Measurements from ENCODE around the gene ARHGAP31. TPM values are rescaled to one million over a fixed set of nuclear protein-coding genes. Genes with fewer than 3 reads are reported as not detected.
"Not testable (repeated sequence)": the region's sequence is repeated elsewhere in the genome, so short reads cannot be mapped to it uniquely, and the experiment has no call there.

The ARHGAP31 gene
- total RNA-seq, 1 donor from 2014 or later, result 63.4 TPM

DNA sequence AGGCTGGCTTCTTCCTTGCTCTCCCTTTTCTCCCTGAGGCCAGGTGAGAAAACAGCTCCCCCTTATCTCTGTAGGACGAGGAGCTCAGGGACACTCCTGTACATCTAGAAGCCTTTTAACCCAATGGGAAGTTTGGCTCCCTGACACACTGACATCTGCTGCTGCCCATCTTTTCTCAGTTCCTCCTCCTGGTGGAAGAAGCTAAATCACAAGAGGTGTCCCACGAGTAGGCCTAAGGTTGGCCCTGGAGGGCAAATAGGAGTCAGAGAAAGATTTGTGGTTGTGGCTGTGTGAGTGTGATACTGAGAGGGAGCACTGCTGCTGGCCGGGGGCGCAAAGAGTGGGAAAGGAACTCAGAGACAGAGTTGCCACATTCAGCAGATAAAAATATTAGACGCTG lies 49.5 kb downstream of the ARHGAP31 start:
- no peak for DNase-seq (ENCODE audit: low spot score)

DNA sequence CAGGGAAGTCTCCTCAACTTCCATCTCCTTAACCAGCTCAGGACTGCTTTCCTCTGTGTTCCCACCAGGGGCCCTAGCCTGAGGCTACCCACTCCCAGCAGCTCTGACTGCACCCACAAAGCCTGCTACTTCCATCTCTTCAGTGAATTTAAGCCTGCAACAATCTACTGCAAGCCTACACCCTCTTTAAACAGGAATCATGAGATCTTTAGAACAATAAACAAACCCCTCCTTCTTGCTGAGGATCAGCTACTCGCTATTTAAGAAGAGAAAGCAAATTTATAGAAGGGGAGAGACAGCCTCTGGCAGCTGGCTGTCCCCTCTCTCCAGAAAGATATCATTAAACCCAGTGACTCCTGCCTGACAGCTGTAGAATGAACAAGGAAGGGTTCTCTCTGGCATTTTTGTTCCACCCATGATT lies 51.9 kb downstream of the ARHGAP31 start:
- no peak for DNase-seq (ENCODE audit: low spot score)

DNA sequence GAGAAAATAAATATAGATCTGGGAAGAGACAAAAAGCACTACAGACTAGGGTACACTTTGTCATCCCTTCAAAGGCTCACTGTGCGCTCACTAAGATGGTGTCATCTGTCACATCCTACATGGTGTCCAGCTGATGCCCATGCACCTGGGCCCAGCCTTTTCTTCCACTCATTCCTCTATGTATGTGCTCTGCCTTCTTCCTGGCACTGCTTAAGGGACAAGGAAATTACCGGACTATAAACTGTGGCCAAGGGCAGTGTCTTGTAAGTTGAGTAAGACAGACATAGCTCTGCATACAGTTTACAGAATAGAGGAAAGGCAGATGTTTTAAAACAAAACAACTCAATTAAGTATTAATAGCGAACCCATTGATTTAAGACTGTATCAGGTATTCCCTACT lies 52.9 kb downstream of the ARHGAP31 start:
- DNase-seq (ENCODE audit: low spot score), result no peak

DNA sequence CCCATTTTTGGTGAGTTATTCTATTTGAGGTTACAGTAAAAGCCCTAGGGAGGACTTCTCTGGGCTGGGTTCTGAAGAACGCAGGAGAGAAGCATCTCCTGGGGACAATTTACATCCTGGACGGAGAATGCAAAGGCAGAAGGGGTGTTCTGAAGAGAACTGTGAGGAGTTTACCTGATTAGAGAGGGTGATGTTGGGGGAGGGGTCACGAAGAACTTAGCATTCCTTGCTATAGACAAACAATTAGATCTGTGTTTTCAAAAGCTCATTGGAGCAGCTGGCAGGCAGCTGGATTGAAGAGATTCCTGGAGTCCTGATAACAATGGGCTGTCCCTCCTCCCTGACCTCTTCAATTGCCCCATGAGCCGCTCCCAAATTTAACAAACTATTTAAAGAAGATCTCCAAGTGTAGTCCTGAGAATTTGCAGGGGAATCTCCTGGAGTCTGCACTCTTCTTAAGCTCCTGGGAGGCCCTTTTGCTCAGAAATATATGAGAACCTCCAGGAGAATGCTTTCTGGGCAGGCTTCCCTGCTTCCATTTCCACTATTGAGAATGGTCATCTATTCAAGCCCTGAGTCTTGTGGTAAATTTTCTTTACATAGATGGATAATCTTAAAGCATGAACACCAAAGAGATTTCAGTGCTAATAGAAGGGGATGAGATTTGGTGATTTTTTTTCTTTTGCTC lies 55.3 kb downstream of the ARHGAP31 start:
- no peak for DNase-seq (ENCODE audit: low spot score)

DNA sequence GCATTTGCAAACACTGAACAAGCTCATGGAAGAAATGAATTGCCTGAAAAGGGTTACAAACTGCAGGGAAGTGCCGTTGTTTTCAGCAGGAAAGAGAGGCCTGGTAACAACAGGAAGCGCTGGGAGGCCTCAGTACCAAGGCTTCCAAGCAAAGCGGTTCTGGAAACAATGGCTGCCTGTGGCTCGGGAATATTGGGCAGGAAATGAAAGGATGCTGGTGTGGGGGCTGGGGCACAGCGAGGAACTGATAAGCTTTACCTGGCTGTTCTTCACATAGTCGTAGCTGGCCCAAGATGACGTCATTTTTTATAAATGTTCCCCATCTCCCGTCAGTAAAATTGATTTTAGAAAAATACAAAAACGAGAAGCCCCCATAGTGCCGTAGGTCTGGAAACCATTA lies 55.9 kb downstream of the ARHGAP31 start:
- no peak for DNase-seq (ENCODE audit: low spot score)

DNA sequence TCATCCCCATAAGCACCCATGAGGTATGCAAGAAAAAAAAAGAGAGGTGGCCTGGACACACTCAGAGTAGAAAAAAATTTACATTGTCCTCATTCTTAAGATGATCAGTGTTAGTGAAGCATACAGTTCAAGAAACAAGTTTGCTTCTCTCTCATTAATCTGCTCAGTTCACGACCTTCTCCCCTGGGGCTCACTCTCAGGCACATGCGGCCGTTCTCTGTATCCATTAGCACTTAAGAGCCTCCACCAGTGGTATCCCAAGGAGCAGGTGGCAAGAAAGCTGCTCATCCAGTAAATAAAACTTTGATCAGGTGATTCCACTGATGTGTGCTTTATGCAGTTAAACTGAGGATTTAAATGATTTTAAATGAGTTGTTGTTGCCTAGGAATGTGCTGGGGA lies 57.4 kb downstream of the ARHGAP31 start:
- DNase-seq (ENCODE audit: low spot score), result no peak

DNA sequence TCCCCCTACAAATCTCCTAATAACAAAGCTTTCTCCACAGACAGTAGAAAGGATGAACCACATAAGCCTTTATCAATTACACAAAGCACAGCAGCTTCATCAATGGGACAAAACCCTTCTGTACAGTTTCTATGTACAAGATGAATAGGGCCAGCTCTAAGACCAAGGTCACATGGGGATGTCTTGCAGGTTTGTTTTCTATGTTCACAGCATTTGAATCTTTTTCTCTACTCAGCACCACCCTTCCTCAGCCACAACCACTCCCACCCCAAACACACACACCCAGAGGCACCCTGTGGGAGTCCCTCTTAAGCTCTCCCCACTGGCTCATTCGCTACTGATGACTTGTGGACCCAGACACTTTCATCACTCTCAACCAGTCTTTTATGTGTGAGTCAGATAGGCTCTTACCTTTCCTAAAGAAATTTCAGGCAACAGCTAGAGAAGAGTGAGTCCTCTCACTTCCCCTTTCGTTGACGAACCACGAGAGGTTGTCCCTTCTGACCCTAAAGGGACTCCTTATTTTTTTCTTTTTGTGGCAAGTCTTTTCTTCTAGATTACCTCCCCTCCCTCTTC lies 57.9 kb downstream of the ARHGAP31 start:
- no peak for DNase-seq (ENCODE audit: low spot score)

DNA sequence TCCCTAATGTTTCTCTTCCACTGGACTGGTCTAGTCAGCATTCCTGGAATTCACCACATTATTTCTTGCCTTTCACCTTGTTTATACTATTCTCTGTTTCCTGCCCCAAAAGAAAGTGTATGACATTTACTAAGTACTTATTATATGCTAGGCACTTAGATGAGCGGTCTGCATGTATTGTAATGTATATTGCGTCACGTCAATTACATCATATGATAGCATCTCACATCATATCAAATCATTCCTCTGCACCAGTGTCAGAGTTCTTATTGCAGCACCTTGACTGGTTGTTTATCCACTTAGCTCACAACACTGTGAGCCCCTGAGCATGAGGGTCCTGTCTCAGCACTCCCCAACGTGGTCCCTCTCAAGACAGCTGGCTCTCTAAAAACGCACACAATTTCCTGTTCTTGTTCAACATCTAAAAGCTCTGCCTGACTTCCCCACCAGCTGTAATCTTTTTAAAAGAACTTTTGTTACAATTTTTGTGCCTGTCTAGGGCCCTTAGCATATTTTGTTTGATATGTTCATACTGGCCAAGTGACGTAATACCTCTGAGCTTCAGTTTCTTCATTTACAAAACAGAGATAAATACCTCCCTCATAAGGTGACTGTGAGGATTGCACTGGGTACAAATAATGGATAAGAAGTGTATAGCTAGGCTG lies 58.8 kb downstream of the ARHGAP31 start:
- no peak for DNase-seq (ENCODE audit: low spot score)

DNA sequence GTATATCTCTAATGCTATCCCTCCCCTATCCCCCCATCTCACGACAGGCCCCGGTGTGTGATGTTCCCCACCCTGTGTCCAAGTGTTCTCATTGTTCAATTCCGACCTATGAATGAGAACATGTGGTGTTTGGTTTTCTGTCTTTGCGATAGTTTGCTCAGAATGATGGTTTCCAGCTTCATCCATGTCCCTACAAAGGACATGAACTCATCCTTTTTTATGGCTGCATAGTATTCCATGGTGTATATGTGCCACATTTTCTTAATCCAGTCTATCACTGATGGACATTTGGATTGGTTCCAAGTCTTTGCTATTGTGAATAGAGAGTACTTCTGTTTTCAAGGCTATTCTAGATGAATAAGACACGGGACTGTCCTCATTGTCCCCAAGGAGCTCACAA lies 61.4 kb downstream of the ARHGAP31 start:
- DNase-seq (ENCODE audit: low spot score), result not testable (repeated sequence)

DNA sequence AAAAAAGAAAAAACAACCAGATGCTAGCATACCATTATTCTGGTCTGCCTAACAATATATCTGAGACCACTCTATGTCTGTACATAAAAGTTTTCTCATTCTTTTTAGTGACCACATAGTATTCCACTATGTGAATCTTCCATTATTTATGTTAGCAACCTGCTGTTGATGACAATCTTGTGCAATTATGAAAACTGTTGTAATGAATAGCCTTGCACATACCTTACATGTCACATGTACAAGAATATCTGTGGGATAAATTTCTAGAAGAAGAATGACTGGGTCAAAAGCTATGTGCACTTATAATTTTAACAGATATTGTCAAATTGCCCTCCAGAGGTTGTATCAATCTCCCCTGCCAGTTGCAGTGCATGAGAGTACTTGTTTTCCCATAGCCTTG lies 62.5 kb downstream of the ARHGAP31 start:
- no peak for DNase-seq (ENCODE audit: low spot score)

DNA sequence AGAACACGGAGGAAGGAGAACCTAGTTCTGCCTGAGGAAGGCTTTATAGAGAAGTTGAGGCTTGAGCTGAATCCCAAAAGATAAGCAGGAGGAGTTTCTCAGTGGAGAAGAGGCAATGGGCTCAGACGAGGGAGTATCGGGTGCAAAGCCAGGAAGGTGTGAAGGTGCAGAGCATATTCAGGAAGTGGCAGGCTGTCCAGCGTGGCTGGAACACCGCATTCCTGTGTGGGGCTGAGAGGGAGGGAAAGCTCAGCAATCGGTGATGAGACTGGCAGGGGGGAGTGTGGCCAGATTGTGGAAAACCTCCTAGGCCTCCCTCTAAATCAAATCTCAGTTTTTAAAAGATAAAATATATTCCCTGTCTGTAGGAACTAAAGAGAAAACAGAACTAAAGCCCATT lies 63.0 kb downstream of the ARHGAP31 start:
- DNase-seq (ENCODE audit: low spot score), result no peak

DNA sequence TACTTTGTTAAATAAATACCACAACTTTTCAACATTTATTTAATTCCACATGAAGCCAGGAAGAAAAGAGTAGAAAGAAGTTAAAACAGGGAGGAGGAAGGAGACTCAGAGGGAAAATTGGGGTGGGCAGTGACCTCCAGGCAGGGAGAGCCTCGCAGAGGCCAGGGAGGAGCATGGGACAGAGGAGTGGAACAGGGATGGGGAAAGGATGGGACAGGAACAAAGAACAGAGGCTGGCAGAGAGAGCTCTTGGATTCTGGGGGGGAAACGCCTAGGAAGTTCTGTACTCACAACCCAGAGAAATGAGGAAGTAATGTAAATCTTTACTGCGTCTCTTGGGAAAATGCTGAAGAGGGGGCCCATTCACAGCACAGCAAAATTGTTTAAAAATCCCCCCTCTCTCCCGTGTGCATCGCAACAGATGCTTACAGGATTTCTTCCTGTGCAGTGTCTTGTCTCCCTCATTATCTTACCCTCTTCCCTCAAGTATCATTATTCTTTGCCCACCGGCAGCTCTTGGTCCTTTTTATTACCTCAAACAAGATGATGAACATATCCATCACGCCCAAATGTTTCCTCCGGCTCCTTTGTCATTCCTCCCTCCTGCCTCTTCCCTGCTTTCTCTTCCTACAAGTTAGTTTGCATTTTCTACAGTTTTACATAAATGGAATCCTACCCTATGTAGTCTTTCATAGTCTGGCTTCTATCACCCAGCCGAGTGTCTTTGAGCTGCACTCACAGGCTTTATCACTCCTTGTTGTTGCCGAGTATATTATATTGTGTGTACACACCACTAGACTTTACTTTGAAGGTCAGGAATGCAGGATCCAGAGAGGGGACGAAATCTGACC lies 65.5 kb downstream of the ARHGAP31 start:
- no peak for DNase-seq (ENCODE audit: low spot score)

DNA sequence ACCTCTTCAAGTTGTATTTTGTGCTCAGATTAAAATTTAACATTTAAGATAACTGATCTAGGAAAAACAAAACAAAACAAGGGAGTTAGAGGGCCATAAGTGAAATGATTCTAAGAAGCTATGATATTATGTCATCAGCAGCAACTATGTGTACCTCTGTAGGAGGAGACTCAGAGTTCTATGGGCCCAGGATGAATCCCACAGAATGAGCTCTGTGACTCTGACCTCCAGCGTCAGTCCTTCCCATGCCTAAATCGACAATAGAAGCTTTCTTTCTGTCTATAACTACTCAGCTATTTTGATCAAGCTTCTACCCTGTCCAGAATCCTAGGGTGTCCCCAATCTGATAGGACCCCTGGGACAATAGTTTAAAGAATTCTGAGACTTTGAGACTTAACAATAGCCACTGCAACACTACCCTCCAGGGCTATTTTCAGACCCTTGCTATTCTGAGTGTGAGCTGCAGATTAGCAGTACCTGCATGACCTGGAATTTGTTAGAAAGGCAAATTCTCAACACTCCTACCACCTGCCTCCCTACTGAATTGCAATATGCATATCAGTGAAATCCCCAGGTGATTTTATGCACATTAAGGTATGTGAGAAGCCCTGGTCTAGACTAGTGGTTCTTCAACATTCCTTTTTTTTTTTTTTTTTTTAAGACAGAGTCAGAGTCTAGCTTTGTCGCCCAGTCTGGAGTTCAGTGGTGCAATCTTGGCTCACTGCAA lies 66.7 kb downstream of the ARHGAP31 start:
- DNase-seq (ENCODE audit: low spot score), result no peak

DNA sequence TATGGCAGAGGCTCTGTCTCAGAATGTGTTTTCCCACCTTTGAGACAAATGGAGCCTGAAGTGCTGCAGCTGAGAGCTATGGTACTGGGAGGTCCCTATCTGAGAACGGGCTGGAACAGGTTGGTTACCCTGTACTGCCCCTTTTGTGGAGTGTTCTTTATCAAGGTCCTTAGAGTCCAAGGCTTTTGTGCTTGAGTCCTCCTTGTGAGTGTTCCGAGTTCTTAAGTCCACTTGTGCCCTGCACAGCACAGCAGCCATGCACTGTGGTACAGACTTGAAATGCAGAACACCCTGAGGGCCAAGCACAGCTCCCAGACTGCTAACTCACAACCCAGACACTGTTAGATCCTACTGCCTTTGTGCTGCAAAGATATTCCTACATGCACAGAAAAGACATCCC lies 67.8 kb downstream of the ARHGAP31 start:
- no peak for DNase-seq (ENCODE audit: low spot score)

DNA sequence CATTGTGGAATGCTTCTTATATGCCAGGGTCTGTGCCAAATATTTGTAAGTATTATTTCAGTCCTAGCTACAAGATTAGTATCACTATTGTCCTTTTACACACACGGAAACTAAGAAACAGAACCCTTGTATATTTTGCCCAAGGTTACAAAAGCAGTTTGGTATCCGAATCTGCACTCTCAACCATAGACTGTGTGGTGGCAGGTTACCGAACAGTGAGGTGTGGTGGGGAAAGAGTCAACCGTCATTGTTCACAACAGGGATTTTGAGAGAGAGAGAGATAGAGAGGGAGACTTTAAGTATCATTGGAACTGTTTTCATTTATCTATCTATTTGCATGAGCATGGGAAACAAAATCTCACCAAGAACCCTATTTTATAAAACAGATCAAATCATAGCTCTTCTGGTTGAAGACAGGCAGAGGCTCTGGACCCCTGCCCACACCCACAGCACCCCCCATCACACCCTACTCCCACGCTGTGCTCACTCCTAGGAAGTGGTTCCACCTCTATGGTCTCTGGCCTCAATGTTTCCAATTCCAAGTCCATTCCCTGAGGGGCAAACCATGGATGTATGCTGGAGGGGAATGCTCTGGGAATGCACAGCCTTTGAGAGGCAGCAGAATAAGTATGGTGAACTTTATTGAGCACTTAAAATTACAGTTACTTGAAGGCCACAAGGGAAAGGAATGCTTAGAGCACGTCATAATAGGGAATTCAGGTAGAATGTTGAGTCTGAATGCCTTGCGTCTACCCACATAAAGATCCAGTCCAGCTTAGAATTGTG lies 69.0 kb downstream of the ARHGAP31 start:
- no peak for DNase-seq (ENCODE audit: low spot score)

DNA sequence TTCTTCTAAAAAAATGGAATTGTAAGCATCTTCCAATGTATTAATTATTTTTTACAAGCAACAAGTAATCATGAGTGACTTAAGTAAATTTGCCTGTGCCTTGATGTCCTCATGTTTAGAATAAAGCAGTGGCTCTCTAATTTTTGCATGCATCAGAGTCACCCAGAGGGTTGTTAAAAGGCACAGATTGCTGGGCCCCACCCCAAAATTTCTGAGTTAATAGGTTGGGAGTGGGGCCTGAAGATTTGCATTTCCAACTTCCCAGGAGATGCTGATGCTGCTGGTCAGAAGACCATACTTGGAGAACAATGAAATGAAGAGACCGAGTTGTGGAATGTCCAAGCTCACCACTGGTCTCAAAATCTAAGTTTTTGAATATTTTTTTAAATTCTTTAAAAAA lies 70.2 kb downstream of the ARHGAP31 start:
- no peak for DNase-seq (ENCODE audit: low spot score)

DNA sequence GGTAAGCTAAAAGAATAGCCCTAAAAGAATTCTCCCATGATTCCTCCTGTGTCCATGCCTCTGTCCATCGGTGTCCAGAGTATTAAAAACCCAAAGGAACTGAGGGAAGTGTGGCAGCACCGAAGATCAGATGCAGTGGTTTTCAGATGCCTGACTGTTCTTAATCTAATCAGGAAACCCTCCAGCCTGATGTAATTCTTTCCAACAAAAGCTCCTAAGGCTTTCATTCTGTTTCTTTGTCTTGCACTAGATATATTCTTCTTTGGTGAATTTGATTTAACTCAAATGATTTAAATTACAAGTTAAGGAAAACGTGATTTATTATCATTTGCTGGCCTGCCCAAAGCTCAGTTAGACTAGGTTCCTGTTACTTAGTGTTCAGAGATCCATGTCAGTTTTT lies 71.2 kb downstream of the ARHGAP31 start:
- DNase-seq (ENCODE audit: low spot score), result no peak

DNA sequence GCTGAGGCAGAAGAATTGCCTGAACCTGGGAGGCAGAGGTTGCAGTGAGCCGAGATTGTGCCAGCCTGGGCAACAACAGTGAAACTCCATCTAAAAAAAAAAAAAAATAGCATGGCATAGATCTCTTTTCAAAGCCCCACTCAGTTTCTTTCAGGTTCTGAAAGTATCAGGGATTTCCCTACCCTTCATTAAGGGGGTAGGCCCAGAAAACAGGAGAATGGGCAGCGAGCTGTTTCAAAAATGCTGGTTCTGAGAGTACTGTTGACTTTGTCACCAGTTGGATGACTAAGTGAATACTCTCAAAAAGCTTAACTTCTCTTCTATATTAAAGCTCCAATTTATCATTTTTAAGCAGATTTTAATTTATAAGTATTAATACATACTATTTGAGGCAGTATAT lies 72.8 kb downstream of the ARHGAP31 start:
- no peak for DNase-seq (ENCODE audit: low spot score)

DNA sequence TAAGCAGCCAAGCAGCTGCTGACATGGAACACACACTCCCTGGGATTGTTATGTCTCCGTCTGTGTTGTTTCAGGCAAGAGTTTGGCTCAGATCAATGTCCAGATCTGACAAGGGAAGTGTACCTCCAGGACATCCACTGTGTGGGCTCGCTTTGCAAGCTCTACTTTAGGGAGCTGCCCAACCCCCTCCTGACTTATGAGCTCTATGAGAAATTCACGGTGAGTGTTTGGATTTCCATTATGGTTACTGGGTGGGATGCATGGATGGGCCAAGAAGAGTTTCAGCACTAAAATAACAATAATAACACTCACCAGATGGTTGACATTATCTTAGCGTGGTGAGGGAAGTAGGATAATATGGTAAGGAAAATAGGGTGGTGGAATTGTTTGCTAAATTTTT lies 74.1 kb downstream of the ARHGAP31 start:
- DNase-seq (ENCODE audit: low spot score), result no peak

DNA sequence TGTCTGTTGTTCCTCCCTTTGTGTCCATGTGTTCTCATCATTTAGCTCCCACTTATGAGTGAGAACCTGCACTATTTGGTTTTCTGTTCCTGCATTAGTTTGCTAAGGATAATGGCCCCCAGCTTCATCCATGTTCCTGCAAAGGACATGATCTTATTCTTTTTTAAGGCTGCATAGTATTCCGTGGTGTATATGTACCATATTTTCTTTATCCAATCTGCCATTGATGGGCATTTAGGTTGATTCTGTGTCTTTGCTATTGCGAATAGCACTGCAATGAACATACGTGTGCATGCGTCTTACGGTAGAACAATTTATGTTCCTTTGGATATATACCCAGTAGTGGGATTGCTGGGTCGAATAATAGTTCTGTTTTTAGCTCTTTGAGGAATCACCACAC lies 77.6 kb downstream of the ARHGAP31 start:
- DNase-seq (ENCODE audit: low spot score), result not testable (repeated sequence)

Data from mesenteric fat pad (tissue), 1 donor.